ELF-1 (cell line): Measurements from ENCODE around the gene PCDHGA10.
A peak's percentile ranks its signal among the peaks of the same experiment; 100 is the strongest.
"Not testable (repeated sequence)": the region's sequence is repeated elsewhere in the genome, so short reads cannot be mapped to it uniquely, and the experiment has no call there.

Experiments
- DNase-seq: peaks from one replicate; pipeline ENCODE4 v3.0.0-alpha.2; 2016; ENCODE audit warnings: low read depth, low spot score

Gene PCDHGA10

GRCh38 chr5:141420855-141421488 is 8.2 kb downstream of the PCDHGA10 start, which contains the start of gene PCDHGA11:
Gene PCDHGA11 (plus strand): TSS chr5:141421051. CDS start chr5:141421228, 177 bp downstream.
- DNase-seq, result peak; percentile 78

DNA sequence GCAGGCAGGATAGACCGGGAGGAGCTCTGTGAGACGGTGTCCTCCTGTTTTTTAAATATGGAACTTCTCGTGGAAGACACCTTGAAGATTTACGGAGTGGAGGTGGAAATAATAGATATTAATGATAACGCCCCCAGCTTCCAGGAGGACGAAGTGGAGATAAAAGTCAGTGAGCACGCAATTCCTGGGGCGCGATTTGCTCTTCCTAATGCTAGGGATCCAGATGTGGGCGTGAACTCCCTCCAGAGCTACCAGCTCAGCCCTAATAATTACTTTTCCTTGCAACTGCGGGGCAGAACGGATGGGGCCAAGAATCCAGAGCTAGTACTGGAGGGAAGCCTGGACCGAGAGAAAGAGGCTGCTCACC is 8.7 kb downstream of the PCDHGA10 start:
- DNase-seq, result no peak

DNA sequence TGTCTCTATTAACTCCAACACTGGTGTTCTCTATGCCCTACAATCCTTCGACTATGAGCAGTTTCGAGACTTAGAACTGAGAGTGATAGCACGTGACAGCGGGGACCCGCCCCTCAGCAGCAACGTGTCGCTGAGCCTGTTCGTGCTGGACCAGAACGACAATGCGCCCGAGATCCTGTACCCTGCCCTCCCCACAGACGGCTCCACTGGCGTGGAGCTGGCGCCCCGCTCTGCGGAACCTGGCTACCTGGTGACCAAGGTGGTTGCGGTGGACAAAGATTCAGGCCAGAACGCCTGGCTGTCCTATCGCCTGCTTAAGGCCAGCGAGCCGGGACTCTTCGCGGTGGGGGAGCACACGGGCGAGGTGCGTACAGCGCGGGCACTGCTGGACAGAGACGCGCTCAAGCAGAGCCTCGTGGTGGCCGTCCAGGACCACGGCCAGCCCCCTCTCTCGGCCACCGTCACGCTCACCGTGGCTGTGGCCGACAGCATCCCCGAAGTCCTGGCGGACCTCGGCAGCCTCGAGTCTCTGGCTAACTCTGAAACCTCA is 10.0 kb downstream of the PCDHGA10 start:
- no peak for DNase-seq

GRCh38 chr5:141427783-141428426 is 15.1 kb downstream of the PCDHGA10 start:
- no peak for DNase-seq

DNA sequence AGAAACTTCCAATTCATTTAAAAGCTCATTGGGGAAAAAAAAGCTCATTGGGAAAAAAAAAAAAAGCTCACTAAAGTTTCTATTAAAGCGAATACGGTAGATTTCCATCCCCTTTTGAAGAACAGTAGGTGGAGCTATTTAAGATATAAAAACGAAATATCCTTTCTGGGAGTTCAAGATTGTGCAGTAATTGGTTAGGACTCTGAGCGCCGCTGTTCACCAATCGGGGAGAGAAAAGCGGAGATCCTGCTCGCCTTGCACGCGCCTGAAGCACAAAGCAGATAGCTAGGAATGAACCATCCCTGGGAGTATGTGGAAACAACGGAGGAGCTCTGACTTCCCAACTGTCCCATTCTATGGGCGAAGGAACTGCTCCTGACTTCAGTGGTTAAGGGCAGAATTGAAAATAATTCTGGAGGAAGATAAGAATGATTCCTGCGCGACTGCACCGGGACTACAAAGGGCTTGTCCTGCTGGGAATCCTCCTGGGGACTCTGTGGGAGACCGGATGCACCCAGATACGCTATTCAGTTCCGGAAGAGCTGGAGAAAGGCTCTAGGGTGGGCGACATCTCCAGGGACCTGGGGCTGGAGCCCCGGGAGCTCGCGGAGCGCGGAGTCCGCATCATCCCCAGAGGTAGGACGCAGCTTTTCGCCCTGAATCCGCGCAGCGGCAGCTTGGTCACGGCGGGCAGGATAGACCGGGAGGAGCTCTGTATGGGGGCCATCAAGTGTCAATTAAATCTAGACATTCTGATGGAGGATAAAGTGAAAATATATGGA is 17.7 kb downstream of the PCDHGA10 start, which contains the start of gene PCDHGA12:
Gene PCDHGA12, plus strand, starts transcription at position 176 of the 782 bp plus-strand sequence. Its CDS starts 253 bp downstream, at position 429.
- DNase-seq, result peak; percentile 67

GRCh38 chr5:141431286-141431685 is 18.5 kb downstream of the PCDHGA10 start:
- no peak for DNase-seq

GRCh38 chr5:141432308-141432707 is 19.5 kb downstream of the PCDHGA10 start:
- not testable (repeated sequence) for DNase-seq

DNA sequence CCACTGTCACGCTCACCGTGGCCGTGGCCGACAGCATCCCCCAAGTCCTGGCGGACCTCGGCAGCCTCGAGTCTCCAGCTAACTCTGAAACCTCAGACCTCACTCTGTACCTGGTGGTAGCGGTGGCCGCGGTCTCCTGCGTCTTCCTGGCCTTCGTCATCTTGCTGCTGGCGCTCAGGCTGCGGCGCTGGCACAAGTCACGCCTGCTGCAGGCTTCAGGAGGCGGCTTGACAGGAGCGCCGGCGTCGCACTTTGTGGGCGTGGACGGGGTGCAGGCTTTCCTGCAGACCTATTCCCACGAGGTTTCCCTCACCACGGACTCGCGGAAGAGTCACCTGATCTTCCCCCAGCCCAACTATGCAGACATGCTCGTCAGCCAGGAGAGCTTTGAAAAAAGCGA is 19.9 kb downstream of the PCDHGA10 start:
- DNase-seq, result not testable (repeated sequence)

DNA sequence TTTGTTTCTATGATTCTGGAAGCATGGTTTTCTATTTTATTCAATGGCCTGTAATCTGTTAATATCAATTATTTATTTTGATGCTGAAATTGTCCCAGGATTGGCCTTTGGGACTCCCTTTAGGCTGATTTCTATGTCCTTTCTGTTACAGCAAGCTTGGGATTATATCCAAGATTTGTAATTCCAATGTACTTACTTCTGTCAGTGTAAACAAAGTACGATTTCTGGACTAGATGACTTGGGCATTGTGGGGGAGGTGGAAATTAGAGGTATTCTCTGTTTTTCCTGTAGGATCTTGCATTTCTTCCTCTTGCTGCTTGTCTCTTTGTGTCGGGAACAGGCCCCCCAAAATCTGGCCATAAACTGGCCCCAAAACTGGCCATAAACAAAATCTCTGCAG is 21.2 kb downstream of the PCDHGA10 start:
- DNase-seq, result no peak

- DNase-seq, result no peak
Observed at GRCh38 chr5:141437221-141437620, 24.4 kb downstream of the PCDHGA10 start.

DNA sequence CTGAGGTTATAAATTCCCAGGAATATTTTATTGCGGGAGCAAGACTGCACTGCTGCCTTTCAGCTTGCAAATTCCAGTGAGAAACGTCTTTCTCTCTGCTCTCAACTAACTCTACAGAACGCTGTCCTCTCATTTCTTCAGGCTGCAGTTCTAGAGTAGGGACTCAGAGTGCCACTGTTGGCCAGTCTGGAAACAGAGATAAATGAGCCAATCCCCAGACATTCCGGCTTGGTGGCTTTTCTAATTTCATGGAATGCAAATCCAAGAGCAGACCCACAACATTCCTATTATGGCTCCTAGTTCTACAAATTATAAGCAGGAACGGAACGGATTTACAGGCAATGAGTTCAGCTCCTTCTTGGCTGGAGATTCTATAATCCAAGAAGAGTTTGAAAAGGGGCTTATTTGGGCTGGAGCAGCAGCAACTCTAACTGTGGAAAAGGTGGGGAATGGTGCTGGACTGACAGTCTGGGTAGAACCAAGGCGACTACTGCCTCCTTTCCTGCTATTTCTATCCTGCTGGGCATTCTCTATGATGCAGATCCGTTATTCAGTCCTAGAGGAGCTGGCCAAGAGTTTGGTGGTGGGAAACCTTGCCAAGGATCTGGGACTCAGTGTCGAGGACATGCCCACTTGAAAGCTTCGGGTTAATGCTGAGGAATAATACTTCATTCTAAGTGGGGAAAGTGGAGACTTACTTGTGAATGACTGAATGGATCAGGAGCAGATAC is 26.8 kb downstream of the PCDHGA10 start:
- peak; percentile 35 for DNase-seq

- no peak for DNase-seq
Observed at GRCh38 chr5:141440341-141440740, 27.6 kb downstream of the PCDHGA10 start.

GRCh38 chr5:141441571-141442170 is 28.9 kb downstream of the PCDHGA10 start:
- DNase-seq, result no peak

DNA sequence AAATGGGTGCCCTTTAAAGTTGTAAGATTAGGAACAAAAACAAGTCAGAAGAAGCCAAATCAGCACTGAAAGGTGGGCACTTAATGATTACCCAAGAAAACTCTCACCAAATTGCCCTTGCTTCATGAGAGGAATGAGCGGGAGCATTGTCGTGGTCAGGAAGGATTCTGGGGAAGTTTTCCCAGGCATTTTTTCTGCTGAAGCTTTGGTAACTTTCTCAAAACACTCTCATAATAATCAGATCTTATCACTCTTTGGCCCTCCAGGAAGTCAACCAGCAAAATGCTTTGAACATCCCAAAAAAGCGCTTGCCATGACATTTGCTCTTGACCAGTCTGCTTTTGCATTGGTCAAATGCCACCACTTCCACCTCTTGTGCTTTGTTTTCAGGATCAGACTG is 52.6 kb downstream of the PCDHGA10 start:
- DNase-seq, result no peak
